GM18868 (cell line): Measurements from ENCODE around the gene NPAS3.

Experiments
- ATAC-seq: cut with Tn5 transposase; IDR thresholded peaks from one replicate; pipeline ENCODE4 v1.9.1; 2021; ENCODE audit warnings: mild to moderate bottlenecking, moderate library complexity; ENCODE audit not compliant: unreplicated experiment

Gene NPAS3

GRCh38 chr14:33237115-33237740 lies 298.5 kb downstream of the NPAS3 start:
- ATAC-seq: no peak

- no peak for ATAC-seq
These were observed 300.8 kb downstream of the NPAS3 start for GRCh38 chr14:33239465-33239864.

- no peak for ATAC-seq
These were observed 301.8 kb downstream of the NPAS3 start for GRCh38 chr14:33240466-33240865.

GRCh38 chr14:33241331-33241730 lies 302.7 kb downstream of the NPAS3 start:
- ATAC-seq: no peak

GRCh38 chr14:33249233-33249820 lies 310.6 kb downstream of the NPAS3 start:
- no peak for ATAC-seq

GRCh38 chr14:33250963-33251362 lies 312.3 kb downstream of the NPAS3 start:
- no peak for ATAC-seq

GRCh38 chr14:33254342-33254741 lies 315.7 kb downstream of the NPAS3 start:
- ATAC-seq: no peak

GRCh38 chr14:33254861-33255395 lies 316.2 kb downstream of the NPAS3 start:
- no peak for ATAC-seq

- ATAC-seq: no peak
These were observed 319.1 kb downstream of the NPAS3 start for GRCh38 chr14:33257796-33258195.

- no peak for ATAC-seq
These were observed 321.1 kb downstream of the NPAS3 start for GRCh38 chr14:33259764-33260163.

- no peak for ATAC-seq
These were observed 332.5 kb downstream of the NPAS3 start for GRCh38 chr14:33271216-33271615.

- no peak for ATAC-seq
These were observed 333.2 kb downstream of the NPAS3 start for GRCh38 chr14:33271891-33272290.

GRCh38 chr14:33273978-33274377 lies 335.3 kb downstream of the NPAS3 start:
- ATAC-seq: no peak

GRCh38 chr14:33275879-33276278 lies 337.2 kb downstream of the NPAS3 start:
- no peak for ATAC-seq

- no peak for ATAC-seq
These were observed 341.2 kb downstream of the NPAS3 start for GRCh38 chr14:33279865-33280264.

GRCh38 chr14:33280646-33281045 lies 342.0 kb downstream of the NPAS3 start:
- ATAC-seq: no peak

- ATAC-seq: no peak
These were observed 343.9 kb downstream of the NPAS3 start for GRCh38 chr14:33282331-33283230.

- no peak for ATAC-seq
These were observed 347.4 kb downstream of the NPAS3 start for GRCh38 chr14:33285902-33286700.

- no peak for ATAC-seq
These were observed 348.5 kb downstream of the NPAS3 start for GRCh38 chr14:33287189-33287588.

GRCh38 chr14:33290641-33291040 lies 352.0 kb downstream of the NPAS3 start:
- no peak for ATAC-seq
